HG03135 (cell line): ENCODE data around the gene CDH23.

Experiments used
- ATAC-seq: cut with Tn5 transposase; IDR thresholded peaks from one replicate; pipeline ENCODE4 v1.9.1; 2021; ENCODE audit warnings: mild to moderate bottlenecking, moderate library complexity; ENCODE audit not compliant: unreplicated experiment

CDH23 gene

GRCh38 chr10:71761541-71762113 is 364.9 kb downstream of the CDH23 start:
- ATAC-seq = no peak

GRCh38 chr10:71762324-71762723 is 365.6 kb downstream of the CDH23 start:
- no peak for ATAC-seq

GRCh38 chr10:71763352-71764127 is 366.8 kb downstream of the CDH23 start:
- no peak for ATAC-seq

- ATAC-seq = no peak
Observed at GRCh38 chr10:71765176-71765904, 368.6 kb downstream of the CDH23 start.

GRCh38 chr10:71765906-71766716 is 369.4 kb downstream of the CDH23 start:
- ATAC-seq = no peak

GRCh38 chr10:71766717-71767419 is 370.1 kb downstream of the CDH23 start:
- no peak for ATAC-seq

- no peak for ATAC-seq
Observed at GRCh38 chr10:71767420-71768035, 370.8 kb downstream of the CDH23 start.

- ATAC-seq = peak; percentile 15
Observed at GRCh38 chr10:71769279-71769823, 372.6 kb downstream of the CDH23 start.

GRCh38 chr10:71770255-71770654 is 373.5 kb downstream of the CDH23 start:
- ATAC-seq = no peak

- ATAC-seq = no peak
Observed at GRCh38 chr10:71770789-71771188, 374.1 kb downstream of the CDH23 start.

GRCh38 chr10:71771204-71771603 is 374.5 kb downstream of the CDH23 start:
- ATAC-seq = no peak

GRCh38 chr10:71771821-71772617 is 375.3 kb downstream of the CDH23 start:
- ATAC-seq = no peak

GRCh38 chr10:71772832-71773220 is 376.1 kb downstream of the CDH23 start:
- ATAC-seq = no peak

- peak; percentile 55 for ATAC-seq
Observed at GRCh38 chr10:71773221-71773971, 376.7 kb downstream of the CDH23 start, which contains the start of gene VSIR. Gene VSIR, minus strand, starts transcription at chr10:71773520. Its CDS starts 81 bp downstream, at chr10:71773439.

GRCh38 chr10:71774916-71775702 is 378.4 kb downstream of the CDH23 start:
- no peak for ATAC-seq

- no peak for ATAC-seq
Observed at GRCh38 chr10:71776481-71776925, 379.8 kb downstream of the CDH23 start.
